Choroid plexus epithelial cell (primary cell): ENCODE results near the gene EFR3B.
"Not testable (repeated sequence)": the region's sequence is repeated elsewhere in the genome, so short reads cannot be mapped to it uniquely, and the experiment has no call there.

Experiments used
- DNase-seq: peaks from one replicate; pipeline ENCODE4 v3.0.0-alpha.2; 2010; ENCODE audit warnings: low read depth
- H3K4me3 ChIP-seq: 2 replicates; pipeline ENCODE4 v1.5.1; 2011; ENCODE audit warnings: low read depth, mild to moderate bottlenecking, control low read depth, low read length, moderate library complexity
- CTCF ChIP-seq: conservative IDR thresholded peaks from 2 replicates; pipeline ENCODE4 v1.5.1; 2011; ENCODE audit warnings: low read depth, mild to moderate bottlenecking, control low read depth, inconsistent platforms, low read length, moderate library complexity

The EFR3B gene

DNA sequence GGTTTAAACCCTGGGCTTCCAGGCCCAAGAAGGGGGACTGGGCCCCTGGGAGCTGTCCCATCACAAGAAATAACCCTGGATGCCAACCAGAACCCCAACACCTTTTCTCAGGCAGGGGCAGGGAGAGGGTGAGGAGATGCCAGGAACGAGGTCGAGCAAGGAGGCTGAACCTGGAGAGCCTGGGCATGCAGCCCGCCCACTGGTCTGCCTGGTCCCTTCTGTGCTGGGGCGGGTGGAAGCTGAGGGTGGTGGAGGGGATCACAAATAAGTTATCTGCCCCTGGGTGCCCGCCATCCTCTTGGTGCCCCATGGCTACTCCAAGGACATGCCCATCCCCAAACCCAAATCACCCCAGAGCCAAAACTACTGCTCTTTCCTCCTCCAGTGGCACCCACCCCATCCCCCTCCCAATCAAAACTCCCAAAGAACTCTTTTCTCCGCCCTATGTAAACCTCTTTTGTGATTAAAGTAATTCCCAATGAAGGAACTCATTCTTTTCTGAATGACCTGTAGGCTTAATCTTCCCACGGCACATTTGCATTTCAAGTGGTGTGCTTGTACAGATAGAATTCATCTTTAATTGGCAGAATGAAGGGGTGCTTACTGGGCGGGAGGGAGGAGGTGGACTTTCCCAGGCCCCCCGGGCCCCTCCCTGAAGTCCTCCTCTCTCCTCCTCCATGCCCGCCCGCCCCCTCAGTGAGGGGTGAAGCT is 47.9 kb downstream of the EFR3B start:
- no peak for TF ChIP-seq CTCF
- H3K4me3 ChIP-seq: no peak overlapping the region

DNA sequence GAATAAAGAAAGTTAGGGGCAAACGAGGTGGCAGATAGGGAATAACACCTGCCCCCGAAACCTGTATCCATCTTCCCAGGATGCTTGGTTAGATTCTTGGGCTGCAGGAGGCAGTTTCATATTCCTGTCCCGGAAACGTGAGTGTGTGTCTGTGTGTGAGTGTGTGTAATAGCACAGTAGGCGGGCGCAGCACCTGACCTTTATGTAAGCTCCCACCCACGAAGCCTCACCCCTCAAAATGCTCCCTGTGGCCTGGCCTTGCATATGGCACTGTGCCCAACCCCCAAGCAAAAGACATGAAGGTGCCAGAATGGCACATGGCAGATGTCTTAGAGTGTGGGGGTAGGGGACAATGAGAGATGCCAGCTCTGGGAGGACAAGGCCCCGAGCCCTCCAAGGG is 48.9 kb downstream of the EFR3B start:
- TF ChIP-seq CTCF: no peak
- no peak for DNase-seq
- no peak overlapping the region for H3K4me3 ChIP-seq

More for the DNA sequence above, 47.9 kb downstream of the EFR3B start:
- no peak for DNase-seq

- no peak for TF ChIP-seq CTCF
- DNase-seq: no peak
- no peak overlapping the region for H3K4me3 ChIP-seq
Measured at GRCh38 chr2:25091265-25091664, 49.4 kb downstream of the EFR3B start.

DNA sequence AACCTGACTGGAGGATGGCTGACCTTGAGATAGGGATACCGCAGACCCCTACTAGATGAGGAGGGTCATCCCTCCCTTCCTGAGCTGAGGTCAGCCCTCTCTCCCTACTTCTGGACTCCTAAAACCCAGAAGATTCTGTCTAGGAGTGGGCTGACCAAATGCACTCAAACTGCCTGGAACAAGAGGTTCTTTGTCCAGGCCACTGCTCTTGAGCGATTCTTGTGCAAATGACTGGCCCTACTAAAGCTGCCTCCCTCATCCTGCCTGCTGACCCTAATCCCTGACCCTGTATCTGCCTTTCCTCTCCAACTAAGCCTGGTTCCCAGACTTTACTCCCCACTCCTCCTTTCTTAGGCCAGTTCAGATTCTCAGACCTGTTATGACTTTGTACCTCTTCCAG is 56.2 kb downstream of the EFR3B start:
- DNase-seq: no peak
- no peak overlapping the region for H3K4me3 ChIP-seq
- TF ChIP-seq CTCF: no peak

DNA sequence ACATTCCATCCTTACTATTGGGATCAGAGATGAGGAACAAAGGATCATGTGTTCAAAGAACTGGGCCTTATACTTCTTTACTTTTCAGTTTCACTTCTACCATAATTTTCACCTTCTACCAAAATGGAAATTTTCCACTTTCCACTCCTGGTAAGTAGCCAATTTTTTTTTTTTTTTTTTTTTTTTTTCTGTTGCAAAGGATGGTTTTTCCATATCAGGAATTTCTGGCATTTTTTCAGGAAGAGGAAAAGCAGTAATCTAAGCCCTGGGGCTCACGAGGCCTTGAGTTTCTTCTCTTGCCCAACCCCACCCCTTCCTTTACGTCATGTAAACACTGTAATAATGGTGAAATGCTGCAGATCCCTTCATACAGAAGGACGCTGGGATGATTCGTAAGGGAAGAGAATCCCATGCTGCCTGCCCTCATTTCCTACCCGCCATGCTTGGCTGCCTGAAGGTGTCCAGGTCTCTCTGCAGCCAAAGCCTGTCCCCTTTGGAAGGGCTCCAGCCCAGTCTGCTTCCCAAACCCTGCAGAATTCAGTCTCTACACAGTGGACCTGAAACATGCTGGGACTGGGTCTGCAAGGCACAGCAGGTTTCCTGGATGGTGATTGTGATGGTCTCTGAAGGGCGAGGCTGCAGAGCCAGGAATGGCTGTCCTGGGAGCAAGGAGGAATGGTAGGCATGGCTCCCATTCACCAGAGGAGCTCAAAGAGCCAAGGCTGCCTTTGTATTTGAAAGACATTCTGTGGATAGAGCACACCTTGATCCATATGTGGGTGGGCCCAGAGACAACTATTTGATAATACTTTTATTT is 57.0 kb downstream of the EFR3B start:
- H3K4me3 ChIP-seq: no peak overlapping the region
- no peak for DNase-seq
- no peak for TF ChIP-seq CTCF

DNA sequence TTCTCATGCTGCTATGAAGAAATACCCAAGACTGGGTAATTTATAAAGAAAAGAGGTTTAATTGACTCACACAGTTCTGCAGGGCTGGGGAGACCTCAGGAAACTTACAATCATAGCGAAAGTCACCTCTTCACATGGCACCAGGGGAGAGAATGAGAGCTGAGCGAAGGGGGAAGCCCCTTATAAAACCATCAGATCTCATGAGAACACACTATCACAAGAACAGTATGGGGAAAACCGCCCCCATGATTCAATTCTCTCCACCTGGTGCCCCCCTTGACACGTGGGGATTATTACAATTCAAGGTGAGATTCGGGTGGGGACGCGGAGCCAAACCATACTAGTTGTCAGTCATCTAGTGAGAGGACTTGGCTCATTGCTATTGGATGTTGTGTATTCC is 60.5 kb downstream of the EFR3B start:
- not testable (repeated sequence) for DNase-seq, H3K4me3 ChIP-seq

GRCh38 chr2:25103287-25103871 is 61.5 kb downstream of the EFR3B start:
- TF ChIP-seq CTCF: no peak
- DNase-seq: peak; percentile 16
- H3K4me3 ChIP-seq: no peak overlapping the region
